Fibroblast of the conjunctiva (primary cell): ENCODE results near the gene DDX39B.
A peak's percentile ranks its signal among the peaks of the same experiment; 100 is the strongest.
"Not testable (repeated sequence)": the region's sequence is repeated elsewhere in the genome, so short reads cannot be mapped to it uniquely, and the experiment has no call there.

Source experiments
- DNase-seq: peaks from one replicate; pipeline ENCODE4 v3.0.0-alpha.2; 2010; ENCODE audit warnings: low read depth

The DDX39B gene

GRCh38 chr6:31541658-31542521 is at the start of gene DDX39B:
Gene DDX39B, minus strand, starts transcription at chr6:31542003. Its CDS starts 1,471 bp downstream, at chr6:31540532.
- DNase-seq, result peak; percentile 96

DNA sequence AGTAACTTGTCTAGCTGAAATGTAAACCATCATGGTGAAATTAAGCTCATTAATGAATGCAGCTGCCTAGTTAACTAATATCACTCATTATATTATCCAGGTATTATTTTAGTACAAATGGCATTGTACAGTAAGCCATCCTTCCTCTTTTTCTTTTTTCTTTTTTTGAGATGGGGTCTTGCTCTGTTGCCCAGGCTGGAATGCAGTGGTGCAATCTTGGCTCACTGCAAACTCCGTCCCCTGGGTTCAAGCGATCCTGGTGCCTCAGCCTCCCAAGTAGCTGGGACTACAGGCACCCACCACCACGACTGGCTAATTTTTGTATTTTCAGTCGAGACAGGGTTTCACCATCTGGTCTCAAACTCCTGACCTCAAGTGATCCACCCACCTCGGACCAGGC is 48.9 kb upstream of the DDX39B start:
- DNase-seq, result not testable (repeated sequence)

DNA sequence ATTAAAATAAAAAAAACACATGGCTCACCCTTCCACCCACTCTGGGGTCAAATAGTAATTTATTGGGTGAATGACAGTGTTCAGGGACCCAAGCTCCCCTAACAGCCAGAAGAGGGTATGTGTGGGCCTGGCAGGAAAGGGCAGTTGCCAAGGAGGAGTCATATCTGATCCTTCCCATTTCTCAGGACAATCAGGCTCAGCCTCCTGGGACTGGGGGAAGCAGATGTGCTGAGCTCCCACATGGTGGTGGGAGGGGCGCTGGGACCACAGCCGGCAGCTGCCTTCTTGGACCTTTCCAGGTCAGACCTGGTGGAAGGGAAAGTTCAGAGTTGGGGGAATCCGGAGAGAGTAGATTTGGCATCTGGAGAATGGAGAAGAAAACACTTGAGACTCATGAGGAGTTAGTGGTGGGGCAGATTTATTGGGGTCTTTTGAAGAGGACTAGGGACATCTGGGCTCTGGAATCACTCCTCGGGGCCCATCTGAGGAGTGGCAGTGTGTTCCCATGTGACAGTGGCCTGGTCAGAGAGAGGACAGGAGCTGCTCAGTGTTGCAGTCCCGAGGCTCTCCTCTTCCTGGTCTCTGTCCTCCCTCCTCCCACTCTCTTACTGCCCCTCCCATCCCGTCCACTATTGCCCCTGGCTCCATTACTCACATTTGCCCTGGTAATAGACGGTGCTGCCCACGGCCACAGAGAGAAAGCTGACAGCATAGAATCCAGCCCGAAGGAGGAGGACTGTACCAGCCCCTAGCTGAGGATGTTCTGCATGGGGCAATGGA is 47.3 kb upstream of the DDX39B start:
- no peak for DNase-seq

GRCh38 chr6:31587791-31588777 is 46.3 kb upstream of the DDX39B start:
- no peak for DNase-seq

DNA sequence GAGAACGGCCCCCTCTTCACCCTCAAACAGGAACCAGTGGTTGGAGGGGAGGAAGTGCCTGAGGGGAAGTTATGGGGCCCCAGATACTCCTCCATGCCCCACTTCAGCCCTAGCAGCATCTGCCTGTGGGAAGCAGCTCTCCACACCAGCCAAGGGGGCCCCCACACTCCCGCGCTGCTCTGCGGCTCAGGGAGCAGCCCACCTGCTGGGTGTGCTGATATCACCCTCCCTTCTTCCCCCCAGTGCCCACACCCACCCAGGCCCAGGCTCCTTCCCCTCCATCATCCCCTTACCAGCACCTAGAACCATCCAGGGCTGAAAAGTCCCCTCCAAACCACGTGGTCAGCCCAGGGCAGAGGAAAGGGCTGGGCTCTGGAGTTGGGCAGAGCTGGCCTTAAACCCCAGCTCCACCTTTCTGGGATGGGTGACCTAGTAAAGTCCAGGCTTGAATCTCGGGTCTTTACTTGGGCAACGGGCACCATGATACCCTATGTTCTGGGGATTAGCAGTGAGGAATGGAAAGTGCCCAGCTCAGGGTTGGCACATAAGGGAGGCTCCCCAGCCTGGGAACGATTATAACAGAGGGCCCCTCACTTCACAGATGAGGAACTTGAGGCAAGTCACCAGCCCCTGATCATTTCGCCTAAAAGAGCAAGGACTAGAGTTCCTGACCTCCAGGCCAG is 44.9 kb upstream of the DDX39B start:
- DNase-seq, result no peak

DNA sequence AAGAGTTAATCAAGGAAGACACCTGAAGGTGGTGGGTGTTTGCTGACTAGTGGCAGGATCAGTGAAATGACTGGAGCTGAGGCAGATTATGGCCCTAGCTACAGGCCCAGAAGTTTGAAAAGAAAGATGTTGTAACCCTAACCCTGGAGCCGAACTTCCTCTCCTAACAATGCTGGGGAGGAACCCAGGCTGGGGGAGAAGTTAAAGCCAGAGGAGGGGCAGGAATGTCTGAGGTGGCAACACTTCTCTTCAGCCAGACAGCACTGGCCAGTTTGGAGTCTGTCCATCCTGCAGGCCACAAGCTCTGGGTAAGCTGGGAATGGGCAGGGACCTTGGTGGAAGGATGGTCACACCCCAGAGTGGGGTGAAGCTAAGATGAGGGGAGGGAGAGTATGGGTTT is 44.2 kb upstream of the DDX39B start, which contains the start of gene LST1:
Gene LST1, plus strand, starts transcription at position 270 of the 400 bp plus-strand sequence. CDS start 1,023 bp downstream, outside the sequence.
- DNase-seq, result no peak

DNA sequence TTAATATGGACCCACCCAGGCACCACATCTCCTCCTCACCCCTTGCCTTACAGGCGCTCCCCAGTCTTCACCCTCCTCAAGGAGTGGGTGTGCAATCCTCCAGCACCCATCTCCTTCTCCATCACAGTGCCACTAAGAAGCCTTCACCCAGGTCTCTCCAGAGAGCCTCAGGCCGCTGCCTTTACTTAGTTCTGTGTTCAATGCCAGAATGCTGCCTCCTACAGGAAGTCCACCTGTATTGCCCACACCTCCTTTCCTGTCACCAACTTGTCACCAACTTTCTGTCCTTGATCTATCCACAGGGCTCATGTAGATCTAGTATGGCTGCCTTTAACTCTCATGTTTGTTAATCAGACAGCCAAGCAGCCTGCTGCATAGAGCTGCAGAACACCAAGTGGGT is 43.7 kb upstream of the DDX39B start:
- no peak for DNase-seq

DNA sequence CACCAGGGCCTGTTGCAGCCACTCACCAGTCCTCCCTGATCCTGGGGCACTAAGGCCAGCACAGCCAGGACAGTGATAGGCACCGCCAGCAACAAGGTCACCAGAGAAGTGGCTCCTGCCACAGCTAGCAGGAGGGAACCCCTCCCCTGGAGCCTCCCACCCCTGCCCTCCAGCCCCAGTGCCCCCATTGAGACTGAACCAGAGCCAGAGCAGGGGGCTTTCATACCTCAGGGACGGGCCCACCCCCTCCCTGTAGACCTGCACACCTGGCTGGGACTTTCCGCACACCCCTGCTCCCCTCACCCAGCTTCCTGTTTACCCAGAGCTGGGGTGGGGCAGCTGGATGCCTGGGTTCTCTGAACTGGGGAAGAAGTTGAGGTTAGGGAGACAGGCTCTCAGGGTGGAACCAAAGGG is 40.4 kb upstream of the DDX39B start, which contains the start of gene LTB:
Gene LTB, minus strand, starts transcription at position 195 of the 414 bp plus-strand sequence. Its CDS starts 7 bp downstream, at position 188.
- no peak for DNase-seq

DNA sequence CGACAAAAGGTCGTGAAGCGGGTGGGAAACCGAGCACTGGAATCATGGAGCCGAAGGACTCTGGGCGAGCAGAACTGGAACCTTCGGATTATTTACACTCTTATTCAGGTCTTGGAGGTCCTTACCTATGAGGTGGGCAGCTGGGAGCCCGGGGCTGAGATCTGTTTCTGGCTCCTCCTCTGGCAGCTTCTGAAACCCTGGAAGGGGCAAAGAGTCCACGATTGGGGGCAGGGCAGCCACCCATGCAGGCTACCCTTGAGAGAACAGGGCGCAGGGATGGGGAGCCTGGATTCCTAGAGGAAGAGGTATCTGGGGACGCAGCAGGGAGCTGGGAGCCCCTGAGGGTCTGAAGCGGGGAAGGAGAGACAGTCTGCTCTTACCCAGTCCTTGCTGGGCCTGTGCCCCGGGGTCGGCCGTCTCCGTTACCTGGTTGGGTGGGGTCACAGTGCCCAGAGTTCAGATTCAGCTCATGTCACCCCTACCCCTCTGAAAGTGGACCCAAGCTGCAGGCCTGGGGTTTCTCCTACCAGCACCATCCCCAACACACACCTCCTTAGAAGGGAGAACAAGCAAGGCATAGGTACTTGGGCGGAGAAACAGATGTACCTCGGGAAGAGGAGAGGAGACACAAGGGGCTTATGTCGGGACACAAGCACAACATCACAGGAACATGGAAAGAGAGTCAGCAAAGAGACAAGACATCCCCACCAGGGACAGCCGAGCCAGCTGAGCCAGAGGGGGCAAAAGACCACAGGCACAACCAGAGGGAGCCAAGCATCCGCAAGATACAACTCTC is 39.8 kb upstream of the DDX39B start:
- no peak for DNase-seq

DNA sequence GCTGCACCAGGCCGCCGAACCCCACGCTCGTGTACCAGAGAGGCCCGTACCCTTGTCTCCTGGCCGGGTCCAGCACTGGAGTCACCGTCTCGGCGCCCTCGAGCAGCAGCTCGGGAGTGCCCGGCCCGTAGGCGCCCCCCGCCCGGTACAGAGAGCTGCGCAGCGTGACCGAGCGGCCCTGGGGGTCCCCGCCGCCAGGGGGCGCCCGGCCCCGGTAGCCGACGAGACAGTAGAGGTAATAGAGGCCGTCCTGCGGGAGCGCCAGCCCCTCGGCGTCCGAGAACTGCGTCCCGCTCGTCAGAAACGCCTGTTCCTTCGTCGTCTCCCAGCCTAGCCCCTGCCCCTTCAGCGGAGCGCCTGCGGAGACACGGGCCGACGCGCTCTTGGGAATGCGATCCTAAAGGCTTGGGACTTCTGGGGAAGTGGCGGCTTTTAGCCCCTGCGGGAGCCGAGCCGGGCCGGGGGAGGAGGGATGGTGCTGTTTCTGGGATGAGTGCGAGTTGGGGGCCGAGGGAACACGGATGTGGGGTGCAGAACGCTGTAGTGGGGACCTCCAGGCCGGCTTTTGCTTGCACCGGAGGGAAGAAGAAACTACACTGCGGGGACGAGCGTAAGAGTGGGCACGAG is 39.1 kb upstream of the DDX39B start:
- peak; percentile 49 for DNase-seq

- DNase-seq, result no peak
Measured at GRCh38 chr6:31580438-31580740, 38.6 kb upstream of the DDX39B start.

DNA sequence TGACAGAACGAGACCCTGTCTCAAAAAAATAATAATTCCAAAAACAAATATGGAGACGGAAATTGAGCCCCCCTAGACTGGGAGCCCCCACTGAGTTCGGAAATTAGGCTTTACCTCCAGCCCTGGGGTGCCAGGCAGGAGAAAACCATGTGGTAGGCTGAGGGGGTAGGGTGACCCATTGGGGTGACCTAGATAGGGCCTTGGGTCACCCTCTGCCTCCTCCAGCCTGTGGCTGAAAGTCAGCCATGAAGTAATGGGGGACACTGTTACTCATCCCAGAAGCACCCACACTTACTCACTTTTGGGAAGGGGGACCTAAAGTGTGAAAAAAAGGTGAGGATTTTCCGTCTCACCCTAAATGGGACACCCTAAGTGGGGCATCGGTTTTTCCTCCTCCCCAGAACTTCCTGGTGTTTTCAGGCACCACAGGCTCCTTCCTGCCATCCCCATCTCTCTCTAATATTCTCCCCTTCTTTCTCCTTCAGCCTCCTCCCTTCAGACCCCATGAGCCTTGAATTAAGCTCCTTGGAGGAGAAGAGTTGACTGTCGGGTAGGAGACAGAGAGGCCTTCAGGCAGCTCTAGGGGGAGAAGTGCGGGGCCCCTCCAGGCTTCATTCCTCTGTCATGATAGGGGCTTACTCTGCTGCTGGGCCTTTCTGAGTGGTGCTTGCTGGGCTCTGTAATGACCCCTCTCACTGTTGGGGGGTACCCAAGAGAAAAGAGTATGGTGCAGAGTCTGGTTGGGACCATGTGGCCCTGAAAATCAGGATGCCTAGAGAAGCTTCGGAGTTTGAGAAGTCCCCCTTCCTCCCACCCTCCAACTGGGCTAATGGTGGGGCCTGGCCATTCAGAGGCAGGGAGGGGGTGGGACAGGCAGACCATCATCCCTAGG is 38.0 kb upstream of the DDX39B start:
- DNase-seq, result no peak

- no peak for DNase-seq
Measured at GRCh38 chr6:31579119-31579505, 37.3 kb upstream of the DDX39B start.

GRCh38 chr6:31578184-31579118 is 36.6 kb upstream of the DDX39B start:
- no peak for DNase-seq

- no peak for DNase-seq
Measured at GRCh38 chr6:31577579-31577966, 35.8 kb upstream of the DDX39B start.

GRCh38 chr6:31576897-31577578 is 35.2 kb upstream of the DDX39B start:
- no peak for DNase-seq
